Stimulated activated naive CD8-positive, alpha-beta T cell treated with anti-CD3 and anti-CD28 coated beads, Interleukin-15, Interleukin-2, amounts not matched to agents 100 ng/mL and 50 ng/mL, for 24 hours (primary cell): ENCODE measurements around the gene FTCDNL1.

Source experiments
- H3K27ac Mint-ChIP-seq: one replicate; pipeline ENCODE4 v1.8.0; 2021; ENCODE audit warnings: mild to moderate bottlenecking, mixed read lengths
- H3K27me3 Mint-ChIP-seq: one replicate; pipeline ENCODE4 v1.8.0; 2021; ENCODE audit warnings: mixed read lengths
- H3K36me3 Mint-ChIP-seq: one replicate; pipeline ENCODE4 v1.8.0; 2021; ENCODE audit warnings: low read depth, mixed read lengths
- H3K4me1 Mint-ChIP-seq: one replicate; pipeline ENCODE4 v1.8.0; 2021; ENCODE audit warnings: low read depth, mixed read lengths
- H3K4me3 Mint-ChIP-seq: one replicate; pipeline ENCODE4 v1.8.0; 2021; ENCODE audit warnings: mild to moderate bottlenecking, mixed read lengths
- H3K9me3 Mint-ChIP-seq: one replicate; pipeline ENCODE4 v1.8.0; 2021; ENCODE audit warnings: mixed read lengths

Gene FTCDNL1

GRCh38 chr2:199778655-199779054, 72.3 kb downstream of the FTCDNL1 start:
- no peak overlapping the region for H3K27ac Mint-ChIP-seq
- no peaks in the 10 kb centered on the region for H3K9me3 Mint-ChIP-seq
- no peak overlapping the region for H3K4me3 Mint-ChIP-seq
- H3K36me3 Mint-ChIP-seq, result no peaks in the 10 kb centered on the region
- no peaks in the 10 kb centered on the region for H3K4me1 Mint-ChIP-seq
- H3K27me3 Mint-ChIP-seq, result no peaks in the 10 kb centered on the region

DNA sequence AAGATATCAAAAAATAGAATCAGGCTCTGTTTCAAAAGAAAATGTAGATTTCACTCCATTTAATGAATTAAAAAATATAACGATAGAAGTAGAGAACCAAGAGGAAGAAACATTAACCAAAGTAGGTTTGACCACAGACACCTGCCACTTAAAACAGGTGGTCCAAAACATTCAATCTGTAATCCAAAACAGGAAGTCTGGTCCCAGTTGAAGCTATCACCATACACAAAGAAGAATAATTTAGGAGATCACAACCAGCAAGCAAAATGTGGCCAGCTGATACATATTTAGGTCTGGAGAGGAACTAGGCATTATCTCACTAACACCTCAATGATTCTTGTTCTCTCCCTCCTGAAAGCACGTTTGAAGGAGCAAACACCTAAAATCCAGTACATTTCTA, 73.1 kb downstream of the FTCDNL1 start:
- Mint-ChIP-seq H3K9me3 (no peaks in the 10 kb centered on the region), H3K27me3 (no peaks in the 10 kb centered on the region), H3K4me3 (no peak overlapping the region), H3K27ac (no peak overlapping the region), H3K36me3 (no peaks in the 10 kb centered on the region), H3K4me1 (no peaks in the 10 kb centered on the region)

DNA sequence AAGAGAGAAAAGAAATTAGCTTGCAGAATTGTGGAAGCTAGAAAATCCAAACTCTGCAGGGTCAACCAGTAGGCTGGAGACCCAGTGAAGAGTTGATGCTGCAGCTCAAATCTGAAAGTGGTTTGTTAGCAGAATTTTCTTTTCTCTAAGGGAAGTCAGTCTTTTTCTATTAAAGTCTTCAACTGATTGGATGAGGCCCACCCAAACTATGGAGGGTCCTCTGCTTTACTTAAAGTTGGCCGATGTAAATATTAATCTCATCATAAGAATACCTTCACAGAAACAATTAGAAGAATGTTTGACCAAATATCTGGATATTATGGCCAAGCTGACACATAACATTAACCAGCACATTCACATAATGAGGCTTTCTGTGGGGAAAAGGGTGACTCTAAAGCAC, 73.7 kb downstream of the FTCDNL1 start:
- H3K4me1 Mint-ChIP-seq, result no peaks in the 10 kb centered on the region
- H3K4me3 Mint-ChIP-seq, result no peak overlapping the region
- no peaks in the 10 kb centered on the region for H3K9me3 Mint-ChIP-seq
- H3K27me3 Mint-ChIP-seq, result no peaks in the 10 kb centered on the region
- no peaks in the 10 kb centered on the region for H3K36me3 Mint-ChIP-seq
- H3K27ac Mint-ChIP-seq, result no peak overlapping the region

DNA sequence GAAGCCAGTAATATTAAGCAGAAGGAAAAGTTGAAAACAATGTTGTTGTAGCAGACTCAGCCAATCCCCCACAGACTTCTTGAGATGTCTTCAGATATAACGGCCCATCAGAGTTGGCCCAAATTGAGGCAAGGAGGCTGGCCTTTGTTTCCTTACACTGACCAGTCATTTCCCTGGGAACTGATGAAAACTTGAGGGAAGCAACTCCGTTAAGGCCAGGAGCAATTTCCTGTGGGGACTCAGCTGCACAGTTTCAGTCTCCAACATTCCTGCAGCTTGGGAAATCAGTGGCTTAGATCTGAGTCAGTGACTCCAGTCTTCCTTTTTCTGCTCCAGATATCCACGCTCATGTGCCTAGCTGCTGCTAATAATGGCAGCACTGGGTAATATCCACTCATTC, 75.7 kb downstream of the FTCDNL1 start:
- Mint-ChIP-seq H3K4me3 (no peak overlapping the region), H3K4me1 (no peaks in the 10 kb centered on the region), H3K9me3 (no peaks in the 10 kb centered on the region), H3K27me3 (no peaks in the 10 kb centered on the region), H3K27ac (no peak overlapping the region), H3K36me3 (no peaks in the 10 kb centered on the region)

GRCh38 chr2:199772035-199772976, 78.7 kb downstream of the FTCDNL1 start:
- H3K27me3 Mint-ChIP-seq, result no peaks in the 10 kb centered on the region
- no peak overlapping the region for H3K4me3 Mint-ChIP-seq
- no peaks in the 10 kb centered on the region for H3K4me1 Mint-ChIP-seq
- H3K27ac Mint-ChIP-seq, result no peak overlapping the region
- H3K36me3 Mint-ChIP-seq, result no peaks in the 10 kb centered on the region
- peaks cover 6% of the 10 kb centered on the region for H3K9me3 Mint-ChIP-seq

GRCh38 chr2:199770716-199771115, 80.3 kb downstream of the FTCDNL1 start:
- Mint-ChIP-seq H3K4me1 (no peaks in the 10 kb centered on the region), H3K27me3 (no peaks in the 10 kb centered on the region), H3K9me3 (peaks cover 6% of the 10 kb centered on the region), H3K36me3 (no peaks in the 10 kb centered on the region), H3K4me3 (no peak overlapping the region), H3K27ac (no peak overlapping the region)

DNA sequence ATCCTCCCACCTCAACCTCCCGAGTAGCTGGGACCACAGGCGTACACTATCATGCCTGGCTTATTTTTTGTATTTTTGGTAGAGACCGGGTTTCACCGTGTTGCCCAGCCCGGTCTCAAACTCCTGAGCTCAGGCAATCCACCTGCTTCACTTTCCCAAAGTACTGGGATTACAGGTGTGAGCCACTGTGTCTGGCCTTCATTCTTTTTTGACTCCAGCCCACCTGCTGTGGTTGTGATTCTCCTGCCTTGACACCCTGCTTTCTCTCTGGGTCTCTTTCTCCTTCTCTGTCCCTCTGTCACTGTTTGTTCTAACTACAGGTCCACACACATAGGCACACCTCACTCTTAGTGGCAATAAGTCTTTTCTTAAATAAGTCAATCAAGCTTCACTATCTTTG, 85.3 kb downstream of the FTCDNL1 start:
- H3K36me3 Mint-ChIP-seq, result no peaks in the 10 kb centered on the region
- H3K27me3 Mint-ChIP-seq, result no peaks in the 10 kb centered on the region
- no peak overlapping the region for H3K4me3 Mint-ChIP-seq
- H3K9me3 Mint-ChIP-seq, result peaks cover 6% of the 10 kb centered on the region
- H3K27ac Mint-ChIP-seq, result no peak overlapping the region
- H3K4me1 Mint-ChIP-seq, result no peaks in the 10 kb centered on the region

DNA sequence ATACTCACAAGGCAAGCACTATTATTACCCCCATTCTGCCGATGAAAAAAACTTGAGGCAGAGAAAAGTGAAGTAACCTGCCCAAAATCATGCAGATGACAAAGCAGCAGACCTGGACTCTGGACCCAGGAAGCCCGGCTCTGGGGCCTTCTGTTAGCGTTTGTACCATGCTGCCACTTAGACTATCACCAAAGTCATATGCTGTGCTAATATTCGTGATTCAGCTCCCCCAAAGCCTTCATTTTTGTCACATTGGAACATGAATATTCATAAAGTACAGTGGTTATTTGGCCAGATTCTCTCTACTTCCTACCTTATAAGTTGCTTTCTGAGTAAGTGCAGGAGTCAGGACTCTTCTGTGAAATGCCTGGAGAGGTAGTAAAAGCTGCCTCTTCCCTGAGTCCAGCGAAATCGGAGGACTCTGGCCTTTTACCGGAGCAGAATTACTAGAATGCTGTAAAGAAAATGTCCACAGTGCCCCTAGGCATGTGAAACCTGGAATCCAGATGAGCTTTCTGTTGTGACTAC, 86.7 kb downstream of the FTCDNL1 start:
- H3K36me3 Mint-ChIP-seq, result no peaks in the 10 kb centered on the region
- H3K4me3 Mint-ChIP-seq, result no peak overlapping the region
- no peak overlapping the region for H3K27ac Mint-ChIP-seq
- no peaks in the 10 kb centered on the region for H3K4me1 Mint-ChIP-seq
- no peaks in the 10 kb centered on the region for H3K27me3 Mint-ChIP-seq
- H3K9me3 Mint-ChIP-seq, result no peaks in the 10 kb centered on the region

- H3K27me3 Mint-ChIP-seq, result no peaks in the 10 kb centered on the region
- H3K4me3 Mint-ChIP-seq, result no peak overlapping the region
- no peaks in the 10 kb centered on the region for H3K4me1 Mint-ChIP-seq
- no peak overlapping the region for H3K27ac Mint-ChIP-seq
- H3K36me3 Mint-ChIP-seq, result no peaks in the 10 kb centered on the region
- H3K9me3 Mint-ChIP-seq, result no peaks in the 10 kb centered on the region
Measured at GRCh38 chr2:199762963-199763362, 88.0 kb downstream of the FTCDNL1 start.

DNA sequence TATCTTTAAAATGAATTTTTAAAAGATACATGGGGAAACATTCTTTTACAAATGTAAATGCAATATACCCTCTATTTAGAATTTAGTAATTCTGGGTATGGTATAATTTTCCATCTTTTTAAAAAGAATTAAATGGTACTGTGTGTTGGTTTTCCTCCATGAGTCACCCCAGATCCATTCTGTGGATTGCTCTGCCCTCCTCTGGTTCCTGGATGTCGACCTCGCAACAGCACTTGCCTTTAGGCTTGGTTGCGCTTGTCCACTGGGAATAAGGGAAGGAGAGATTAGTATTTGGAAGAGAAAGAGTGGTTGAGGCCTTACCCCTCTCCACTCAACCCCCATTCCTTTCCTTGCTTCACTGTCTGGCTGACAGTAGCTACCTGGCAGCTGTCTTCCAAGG, 90.4 kb downstream of the FTCDNL1 start:
- Mint-ChIP-seq H3K36me3 (no peaks in the 10 kb centered on the region), H3K4me3 (no peak overlapping the region), H3K9me3 (no peaks in the 10 kb centered on the region), H3K27ac (no peak overlapping the region), H3K4me1 (no peaks in the 10 kb centered on the region), H3K27me3 (peaks cover 6% of the 10 kb centered on the region)

GRCh38 chr2:199757233-199757870, 93.6 kb downstream of the FTCDNL1 start:
- H3K27ac Mint-ChIP-seq, result no peak overlapping the region
- no peak overlapping the region for H3K4me3 Mint-ChIP-seq
- no peaks in the 10 kb centered on the region for H3K9me3 Mint-ChIP-seq
- peaks cover 14% of the 10 kb centered on the region for H3K27me3 Mint-ChIP-seq
- H3K36me3 Mint-ChIP-seq, result no peaks in the 10 kb centered on the region
- no peaks in the 10 kb centered on the region for H3K4me1 Mint-ChIP-seq

- Mint-ChIP-seq H3K36me3 (no peaks in the 10 kb centered on the region), H3K4me1 (no peaks in the 10 kb centered on the region), H3K9me3 (no peaks in the 10 kb centered on the region), H3K27ac (no peak overlapping the region), H3K27me3 (peaks cover 17% of the 10 kb centered on the region), H3K4me3 (no peak overlapping the region)
Measured at GRCh38 chr2:199756743-199757142, 94.2 kb downstream of the FTCDNL1 start.

DNA sequence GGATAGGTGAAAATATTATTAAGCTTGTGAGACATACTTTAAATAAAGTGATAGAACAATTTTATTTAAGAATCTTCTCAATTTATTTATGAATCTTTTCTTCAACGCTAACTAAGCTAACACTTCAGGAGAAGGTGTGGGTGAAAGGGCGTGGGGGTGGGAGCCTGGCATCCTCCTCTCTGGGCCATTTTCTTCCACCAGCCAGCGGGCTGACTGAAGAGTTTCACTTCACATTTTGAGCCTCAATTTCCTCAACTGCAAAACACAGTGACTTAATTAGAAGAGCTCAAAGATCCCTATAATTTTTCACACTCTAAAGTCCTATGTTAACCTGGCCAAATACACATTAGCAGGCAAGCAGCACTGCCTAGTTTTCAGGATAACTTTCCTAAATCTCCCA, 94.8 kb downstream of the FTCDNL1 start:
- Mint-ChIP-seq H3K27ac (no peak overlapping the region), H3K9me3 (no peaks in the 10 kb centered on the region), H3K36me3 (no peaks in the 10 kb centered on the region), H3K27me3 (peaks cover 17% of the 10 kb centered on the region), H3K4me1 (no peaks in the 10 kb centered on the region), H3K4me3 (no peak overlapping the region)

DNA sequence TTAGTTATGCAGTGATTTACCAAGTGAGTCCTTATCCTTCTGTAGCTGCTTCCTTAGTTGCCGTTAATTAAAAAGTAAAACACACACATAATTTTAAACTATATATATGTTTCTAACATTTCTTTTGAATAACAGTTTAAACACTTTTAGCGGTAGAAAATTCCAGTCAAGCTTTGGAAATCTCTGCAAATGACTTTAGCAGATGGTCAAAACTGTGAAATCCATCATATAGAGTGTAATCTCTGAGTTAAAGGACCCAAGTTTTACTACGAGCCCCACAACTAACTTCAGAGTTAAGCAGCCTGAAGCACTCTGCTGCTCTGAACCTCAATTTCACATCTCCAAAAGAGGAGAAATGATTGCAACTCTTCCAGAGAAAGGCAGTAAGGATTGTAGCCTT, 96.2 kb downstream of the FTCDNL1 start:
- Mint-ChIP-seq H3K27ac (no peak overlapping the region), H3K9me3 (no peaks in the 10 kb centered on the region), H3K4me1 (no peaks in the 10 kb centered on the region), H3K27me3 (peaks cover 17% of the 10 kb centered on the region), H3K36me3 (no peaks in the 10 kb centered on the region), H3K4me3 (no peak overlapping the region)

- no peaks in the 10 kb centered on the region for H3K36me3 Mint-ChIP-seq
- H3K27ac Mint-ChIP-seq, result no peak overlapping the region
- no peaks in the 10 kb centered on the region for H3K4me1 Mint-ChIP-seq
- H3K9me3 Mint-ChIP-seq, result no peaks in the 10 kb centered on the region
- H3K4me3 Mint-ChIP-seq, result no peak overlapping the region
- H3K27me3 Mint-ChIP-seq, result peaks cover 11% of the 10 kb centered on the region
Measured at GRCh38 chr2:199751492-199752120, 99.4 kb downstream of the FTCDNL1 start.
